PC-3 (cell line): ENCODE results near the gene ADGRG3.

Experiments used
- EZH2 ChIP-seq: fragments of 300-600 bp; sonication (generic); IDR thresholded peaks from one replicate; pipeline ENCODE4 v1.6.1; 2017; ENCODE audit warnings: antibody characterized with exemption, mild to moderate bottlenecking, low read length; ENCODE audit not compliant: unreplicated experiment
- TF ChIP-seq, protein P1 (sequence below): fragments of 300-600 bp; sonication (generic); conservative IDR thresholded peaks from 2 replicates; pipeline ENCODE4 v1.5.1; 2017; ENCODE audit warnings: antibody characterized with exemption, low read depth, mild to moderate bottlenecking, low read length

DNA sequence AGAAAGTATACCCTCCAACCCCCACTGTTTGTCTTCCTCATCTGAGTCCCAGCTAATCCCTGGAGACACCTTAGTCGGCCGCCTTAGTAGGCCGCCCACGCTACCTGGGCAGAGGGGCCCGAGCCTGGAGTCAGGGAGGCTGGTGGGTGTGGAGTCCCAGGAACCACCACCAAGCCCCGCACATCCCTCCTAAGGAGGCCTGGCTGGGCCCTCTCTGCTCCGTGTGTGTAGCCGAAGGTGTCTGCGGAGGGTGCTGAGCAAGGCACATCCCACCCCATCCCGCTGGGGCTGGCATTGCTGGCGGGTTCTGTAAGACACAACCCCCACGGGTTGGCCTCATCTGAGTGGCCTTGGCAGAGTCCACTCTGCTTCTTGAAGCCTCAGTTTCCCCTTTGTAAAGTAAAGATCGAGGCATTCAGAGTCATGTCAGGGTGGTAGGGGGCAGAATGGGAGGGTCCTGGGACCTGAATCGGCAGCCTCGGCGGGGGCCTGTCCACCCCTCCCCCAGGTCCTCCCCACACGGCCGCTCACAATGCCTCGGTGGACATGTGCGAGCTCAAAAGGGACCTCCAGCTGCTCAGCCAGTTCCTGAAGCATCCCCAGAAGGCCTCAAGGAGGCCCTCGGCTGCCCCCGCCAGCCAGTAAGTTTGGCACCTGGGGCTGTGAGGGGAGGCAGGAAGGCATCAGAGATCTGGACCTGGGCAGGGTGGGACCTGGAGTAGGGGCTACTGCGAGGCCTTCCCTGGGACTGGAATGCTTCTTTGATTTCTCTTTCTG is 15.2 kb upstream of the ADGRG3 start:
- TF ChIP-seq EZH2, result no peak
- TF ChIP-seq, protein P1, sequence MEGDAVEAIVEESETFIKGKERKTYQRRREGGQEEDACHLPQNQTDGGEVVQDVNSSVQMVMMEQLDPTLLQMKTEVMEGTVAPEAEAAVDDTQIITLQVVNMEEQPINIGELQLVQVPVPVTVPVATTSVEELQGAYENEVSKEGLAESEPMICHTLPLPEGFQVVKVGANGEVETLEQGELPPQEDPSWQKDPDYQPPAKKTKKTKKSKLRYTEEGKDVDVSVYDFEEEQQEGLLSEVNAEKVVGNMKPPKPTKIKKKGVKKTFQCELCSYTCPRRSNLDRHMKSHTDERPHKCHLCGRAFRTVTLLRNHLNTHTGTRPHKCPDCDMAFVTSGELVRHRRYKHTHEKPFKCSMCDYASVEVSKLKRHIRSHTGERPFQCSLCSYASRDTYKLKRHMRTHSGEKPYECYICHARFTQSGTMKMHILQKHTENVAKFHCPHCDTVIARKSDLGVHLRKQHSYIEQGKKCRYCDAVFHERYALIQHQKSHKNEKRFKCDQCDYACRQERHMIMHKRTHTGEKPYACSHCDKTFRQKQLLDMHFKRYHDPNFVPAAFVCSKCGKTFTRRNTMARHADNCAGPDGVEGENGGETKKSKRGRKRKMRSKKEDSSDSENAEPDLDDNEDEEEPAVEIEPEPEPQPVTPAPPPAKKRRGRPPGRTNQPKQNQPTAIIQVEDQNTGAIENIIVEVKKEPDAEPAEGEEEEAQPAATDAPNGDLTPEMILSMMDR, result no peak
